Spleen (tissue), 11 donors: ENCODE measurements around the gene CABLES1. TPM values are rescaled to one million over a fixed set of nuclear protein-coding genes. Genes with fewer than 3 reads are reported as not detected.

Experiments used
- DNase-seq: peaks from one replicate; pipeline ENCODE4 v3.0.0-alpha.2; 2020
- H3K27ac ChIP-seq, 8 donors: fragments of 200-600 bp; sonication (generic) in 7 of 8; 1 replicate in 4 of 8; 2 replicates in 4 of 8; pipeline versions ENCODE4 v1.5.0 to v1.8.0; 2016 to 2021; ENCODE audit warnings: inconsistent platforms in 4 of 8, mild to moderate bottlenecking in 4 of 8, moderate library complexity in 1 of 8
- H3K27me3 ChIP-seq, 7 donors: fragments of 200-600 bp; sonication (generic) in 6 of 7; replicated peaks in 1 of 7; 1 replicate in 4 of 7; 2 replicates in 3 of 7; pipeline versions ENCODE4 v1.5.0 to v1.8.0; 2016 to 2021; ENCODE audit warnings: inconsistent platforms in 3 of 7, mild to moderate bottlenecking in 1 of 7
- H3K36me3 ChIP-seq, 6 donors: fragments of 200-600 bp; sonication (generic) in 5 of 6; 1 replicate in 4 of 6; 2 replicates in 2 of 6; pipeline versions ENCODE4 v1.5.0 to v1.8.0; 2016 to 2021; ENCODE audit warnings: inconsistent platforms in 2 of 6
- H3K4me1 ChIP-seq, 6 donors: fragments of 200-600 bp; sonication (generic) in 5 of 6; 1 replicate in 3 of 6; 2 replicates in 3 of 6; pipeline versions ENCODE4 v1.5.0 to v1.8.0; 2016 to 2021; ENCODE audit warnings: inconsistent platforms in 3 of 6
- H3K4me3 ChIP-seq, 8 donors: fragments of 200-600 bp; sonication (generic) in 7 of 8; 1 replicate in 4 of 8; 2 replicates in 4 of 8; pipeline versions ENCODE4 v1.5.0 to v1.8.0; 2016 to 2021; ENCODE audit warnings: inconsistent platforms in 4 of 8, mild to moderate bottlenecking in 4 of 8, moderate library complexity in 2 of 8
- H3K9me3 ChIP-seq, 8 donors: fragments of 200-600 bp; sonication (generic) in 7 of 8; 1 replicate in 4 of 8; 2 replicates in 4 of 8; pipeline versions ENCODE4 v1.5.0 to v1.8.0; 2016 to 2021; ENCODE audit warnings: inconsistent platforms in 4 of 8
- POLR2A ChIP-seq, 3 donors: fragments of 450-650 bp; IDR thresholded peaks; one replicate each; pipeline ENCODE4 v1.5.1; 2017; ENCODE audit warnings: antibody characterized with exemption in 3 of 3, mild to moderate bottlenecking in 1 of 3
- POLR2AphosphoS5 ChIP-seq, 3 donors: sonication (generic); formaldehyde crosslinking; IDR thresholded peaks; one replicate each; pipeline ENCODE4 v1.5.1; 2017; ENCODE audit warnings: antibody characterized with exemption in 3 of 3
- WGBS, 5 donors: extraction: QIAGEN DNeasy Blood & Tissue Kit in 3 of 5; methylation state at CpG; one replicate each; pipeline versions ENCODE4 v1.1.5 to v1.1.7; 2013 to 2018; 5-methylcytosine and 5-hydroxymethylcytosine counted together
- intact Hi-C: fragments of 100-400 bp; cut with DNase I; formaldehyde crosslinking; loops from one replicate; pipeline ENCODE4 v1.15.0; 2023; ENCODE audit warnings: low total_unique reads
- polyA plus RNA-seq, 3 donors: library from polyadenylated mRNA; stranded (reverse); fragments of 200-250 nt; gene quantifications; one replicate each; pipeline ENCODE4 v1.2.1, GENCODE V29; 2013
- total RNA-seq, 7 donors: library from RNA; depleted of rRNA in 3 of 7; stranded (reverse); fragments of >200 nt in 3 of 7; fragmentation: NEBNext Ultra II Directional in 4 of 7; extraction: Animal tissue kit (Norgen Biotek cat#: 25700) in 4 of 7; gene quantifications; one replicate each; pipeline versions ENCODE4 v1.1.0 to v1.2.1, GENCODE V29; 2016 to 2021
- TF ChIP-seq, protein P1 (sequence below), 11 experiments: fragments of 200-600 bp in 7 of 11; fragments of 450-650 bp in 4 of 11; sonication (generic) in 4 of 11; IDR thresholded peaks in 8 of 11; conservative IDR thresholded peaks in 3 of 11; 1 replicate in 7 of 11; 2 replicates in 4 of 11; pipeline versions ENCODE4 v1.4.0 to v1.8.0; 2016 to 2021; ENCODE audit warnings: antibody characterized with exemption in 11 of 11, inconsistent platforms in 4 of 11, mild to moderate bottlenecking in 1 of 11
- donor health status: healthy with polysubstance abuse.
- donor health status: DM: no; HTN: no; CAD: no; lungs with moderate emphysema.
- donor health status: DM: no; HTN: no; CAD: no.
- donor health status: Bipolar disorder and iron deficiency.
- donor health status: healthy.
- donor health status: DM: no; HTN: no; CAD: no.
- donor health status: DM: yes; HTN: yes; CAD: no.

Gene CABLES1
- total and polyA plus RNA-seq, 10 donors = 1.7 to 18.7 (median 6.0) TPM

DNA sequence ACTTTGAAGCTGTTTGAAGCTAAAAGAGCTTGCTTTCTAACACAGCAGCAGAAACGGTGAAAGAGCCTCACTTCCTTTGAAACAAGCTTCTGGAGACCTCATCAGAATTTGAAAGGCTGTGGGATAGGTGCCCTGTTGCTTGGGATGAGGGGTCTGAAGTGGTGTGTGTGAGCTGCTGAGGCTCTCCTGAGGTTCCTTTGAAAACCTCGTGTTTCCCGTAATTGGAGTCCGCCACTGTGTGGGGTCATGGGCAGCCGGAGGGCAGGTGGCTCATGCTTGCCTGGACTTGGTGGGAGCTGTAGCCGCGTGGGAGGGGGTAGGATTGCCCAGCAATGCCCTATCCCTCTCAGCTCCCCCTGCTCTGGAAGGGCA lies 34.4 kb downstream of the CABLES1 start:
- Histone ChIP-seq H3K4me1 (peaks cover 0 to 12% (median 0%) of the 10 kb centered on the region in 6 donors), H3K27me3 (no peaks in the 10 kb centered on the region), H3K4me3 (no peak overlapping the region), H3K36me3 (no peaks in the 10 kb centered on the region), H3K9me3 (no peaks in the 10 kb centered on the region), H3K27ac (no peak overlapping the region)
- intact Hi-C loops = no loop called here
- peak; percentile 56 for DNase-seq
- WGBS, 5 donors = 82 to 91% (median 87%) methylated on average over 7 of the region's 7 CpGs
- TF ChIP-seq POLR2A (IDR thresholded peaks at IDR 0.05) (no peak), POLR2AphosphoS5 (IDR thresholded peaks at IDR 0.05) (no peak)
- TF ChIP-seq, protein P1, sequence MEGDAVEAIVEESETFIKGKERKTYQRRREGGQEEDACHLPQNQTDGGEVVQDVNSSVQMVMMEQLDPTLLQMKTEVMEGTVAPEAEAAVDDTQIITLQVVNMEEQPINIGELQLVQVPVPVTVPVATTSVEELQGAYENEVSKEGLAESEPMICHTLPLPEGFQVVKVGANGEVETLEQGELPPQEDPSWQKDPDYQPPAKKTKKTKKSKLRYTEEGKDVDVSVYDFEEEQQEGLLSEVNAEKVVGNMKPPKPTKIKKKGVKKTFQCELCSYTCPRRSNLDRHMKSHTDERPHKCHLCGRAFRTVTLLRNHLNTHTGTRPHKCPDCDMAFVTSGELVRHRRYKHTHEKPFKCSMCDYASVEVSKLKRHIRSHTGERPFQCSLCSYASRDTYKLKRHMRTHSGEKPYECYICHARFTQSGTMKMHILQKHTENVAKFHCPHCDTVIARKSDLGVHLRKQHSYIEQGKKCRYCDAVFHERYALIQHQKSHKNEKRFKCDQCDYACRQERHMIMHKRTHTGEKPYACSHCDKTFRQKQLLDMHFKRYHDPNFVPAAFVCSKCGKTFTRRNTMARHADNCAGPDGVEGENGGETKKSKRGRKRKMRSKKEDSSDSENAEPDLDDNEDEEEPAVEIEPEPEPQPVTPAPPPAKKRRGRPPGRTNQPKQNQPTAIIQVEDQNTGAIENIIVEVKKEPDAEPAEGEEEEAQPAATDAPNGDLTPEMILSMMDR (IDR thresholded peaks at IDR 0.05 in 8 of 11, conservative IDR thresholded peaks at IDR 0.05 in 3 of 11) = no peak

DNA sequence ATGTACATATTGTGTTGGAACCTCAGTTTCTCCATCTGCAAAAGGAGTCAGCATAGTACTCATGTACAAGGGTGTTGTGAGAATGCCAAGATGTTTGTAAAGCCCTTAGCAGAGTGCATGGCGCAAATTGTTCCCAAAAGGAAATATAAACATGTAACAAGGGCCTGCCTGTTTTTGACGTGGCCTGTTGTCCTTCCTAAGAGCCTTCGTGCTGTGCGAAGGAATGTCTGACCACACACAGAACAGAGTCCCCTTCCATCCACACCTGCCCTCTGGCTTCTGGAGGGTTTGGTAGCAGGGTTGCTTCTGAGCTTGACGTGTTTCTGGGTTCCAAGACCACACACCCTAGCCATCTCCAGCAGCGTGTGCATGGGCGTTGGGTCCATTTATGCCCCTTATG lies 34.9 kb downstream of the CABLES1 start:
- Histone ChIP-seq H3K4me1 (peaks cover 0 to 12% (median 0%) of the 10 kb centered on the region in 6 donors), H3K9me3 (no peaks in the 10 kb centered on the region), H3K4me3 (no peak overlapping the region), H3K27me3 (no peaks in the 10 kb centered on the region), H3K27ac (no peak overlapping the region), H3K36me3 (no peaks in the 10 kb centered on the region)
- WGBS, 5 donors = 90 to 96% (median 95%) methylated on average over 7 of the region's 7 CpGs
- peak; percentile 9 for DNase-seq
- intact Hi-C loops = no loop called here
- TF ChIP-seq, protein P1 (IDR thresholded peaks at IDR 0.05 in 8 of 11, conservative IDR thresholded peaks at IDR 0.05 in 3 of 11) = no peak
- no peak for TF ChIP-seq POLR2AphosphoS5 (IDR thresholded peaks at IDR 0.05)
- no peak for TF ChIP-seq POLR2A (IDR thresholded peaks at IDR 0.05)

DNA sequence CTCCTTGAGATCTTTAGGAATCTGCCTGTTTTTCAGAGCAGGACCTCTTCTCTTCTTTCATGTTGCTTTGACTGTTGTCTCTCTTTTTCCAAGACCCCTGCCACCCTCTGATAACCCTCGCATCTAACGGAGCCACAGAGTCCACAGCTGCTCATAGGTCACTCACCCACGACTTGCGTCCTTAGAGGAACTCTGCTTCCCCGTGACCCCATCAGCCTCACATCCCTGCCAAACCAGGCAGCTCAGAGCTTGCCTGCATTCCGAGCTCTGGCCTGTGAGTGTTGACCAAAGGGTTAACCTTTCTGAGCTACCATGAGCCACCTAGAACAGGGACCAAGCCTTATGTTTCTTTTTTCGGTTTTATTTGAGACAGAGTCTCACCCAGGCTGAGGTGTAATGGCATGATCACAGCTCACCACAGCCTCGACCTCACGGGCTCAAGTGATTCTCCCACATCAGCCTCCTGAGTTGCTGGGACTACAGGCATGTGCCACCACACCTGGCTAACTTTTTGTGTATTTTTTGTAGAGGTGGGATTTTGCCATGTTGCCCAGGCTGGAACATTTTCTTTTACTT lies 36.4 kb downstream of the CABLES1 start:
- TF ChIP-seq POLR2AphosphoS5 (IDR thresholded peaks at IDR 0.05) = no peak
- TF ChIP-seq, protein P1 (IDR thresholded peaks at IDR 0.05 in 8 of 11, conservative IDR thresholded peaks at IDR 0.05 in 3 of 11) = no peak
- peak; percentile 53 for DNase-seq
- intact Hi-C loops = no loop called here
- no peaks in the 10 kb centered on the region for H3K36me3 ChIP-seq
- H3K4me1 ChIP-seq = peaks cover 0 to 10% (median 0%) of the 10 kb centered on the region in 6 donors
- 82 to 89% (median 85%) methylated on average over 9 of the region's 9 CpGs for WGBS, 5 donors
- H3K4me3 ChIP-seq = no peak overlapping the region
- no peak overlapping the region for H3K27ac ChIP-seq
- no peaks in the 10 kb centered on the region for H3K9me3 ChIP-seq
- no peaks in the 10 kb centered on the region for H3K27me3 ChIP-seq

DNA sequence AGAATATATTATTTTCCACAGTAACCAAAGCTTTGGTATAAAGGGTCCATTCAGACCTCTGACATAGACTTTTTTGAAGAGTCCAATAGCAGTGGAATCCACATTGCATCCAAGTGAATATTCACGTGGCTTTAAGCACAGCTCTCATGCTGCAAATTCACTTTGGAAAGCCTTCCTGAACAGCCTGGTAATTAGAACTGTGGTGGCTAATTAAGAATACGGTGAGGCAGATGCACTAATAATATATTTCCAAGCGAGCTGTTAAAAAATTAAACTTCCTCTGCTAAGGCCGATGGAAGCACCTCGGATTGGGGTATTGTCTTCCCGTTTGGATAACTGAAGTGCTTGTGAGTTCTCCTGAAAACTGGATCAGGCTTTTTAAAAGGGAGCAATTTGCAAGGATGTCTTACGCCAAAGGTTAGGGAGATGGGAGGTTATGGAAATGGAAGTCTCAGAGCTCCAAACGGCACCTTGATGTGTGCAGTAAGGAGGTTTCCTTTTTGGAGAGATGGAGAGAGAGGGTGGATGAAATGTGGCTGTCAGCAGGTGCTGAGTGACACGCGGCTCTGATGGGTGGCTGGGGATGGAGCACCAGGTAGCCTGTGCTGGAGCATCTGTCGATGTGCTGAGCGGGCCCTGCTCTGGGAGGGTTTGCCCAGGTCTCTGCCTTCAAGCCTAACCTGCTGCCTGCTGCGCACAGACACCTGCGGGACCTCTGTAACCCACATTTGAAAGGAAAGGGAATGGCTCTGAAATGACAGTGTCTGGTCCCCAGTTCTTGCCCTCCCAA lies 37.5 kb downstream of the CABLES1 start:
- 87 to 95% (median 93%) methylated on average over 14 of the region's 14 CpGs for WGBS, 5 donors
- no peaks in the 10 kb centered on the region for H3K9me3 ChIP-seq
- no peak overlapping the region for H3K4me3 ChIP-seq
- peak; percentile 55 for DNase-seq
- H3K27me3 ChIP-seq = no peaks in the 10 kb centered on the region
- H3K36me3 ChIP-seq = no peaks in the 10 kb centered on the region
- no peak overlapping the region for H3K27ac ChIP-seq
- intact Hi-C loops = no loop called here
- TF ChIP-seq POLR2AphosphoS5 (IDR thresholded peaks at IDR 0.05) = no peak
- TF ChIP-seq POLR2A (IDR thresholded peaks at IDR 0.05) = no peak
- TF ChIP-seq, protein P1 (IDR thresholded peaks at IDR 0.05 in 8 of 11, conservative IDR thresholded peaks at IDR 0.05 in 3 of 11) = no peak
- no peaks in the 10 kb centered on the region for H3K4me1 ChIP-seq
